Measurements from ENCODE around the gene DPP9. TPM values are rescaled to one million over a fixed set of nuclear protein-coding genes. Genes with fewer than 3 reads are reported as not detected.

DPP9 gene
- polyA plus RNA-seq, 2 of the 4 experiments (the other 2 are of a cell fraction) = 10.1 to 53.5 TPM

DNA sequence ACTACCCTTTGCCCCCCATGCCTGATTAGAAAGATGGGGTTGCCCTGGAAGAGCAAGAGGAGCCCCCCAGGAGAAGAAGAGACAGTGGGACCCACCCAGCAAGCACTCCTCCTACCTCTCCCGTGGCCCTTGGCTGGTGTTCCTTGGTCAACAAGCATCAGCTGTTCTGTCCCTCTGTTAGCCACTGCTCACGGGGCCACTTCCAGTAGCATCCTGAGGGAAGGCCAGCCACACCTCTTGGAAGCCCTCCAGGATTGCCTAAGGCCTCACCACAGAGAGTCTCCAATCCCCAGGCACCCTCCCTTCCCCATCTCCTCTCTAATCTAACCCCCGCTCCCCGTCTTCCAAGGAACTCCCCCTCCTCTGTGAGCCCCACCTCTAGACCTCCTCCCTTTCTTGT lies 15.1 kb upstream of the DPP9 start:
- no peak for DNase-seq (ENCODE audit: low read depth in 1 of 2, low spot score in 1 of 2)
- H3K4me1 ChIP-seq = no peaks in the 10 kb centered on the region
- H3K27ac ChIP-seq = no peak overlapping the region
- no peaks in the 10 kb centered on the region for H3K9me3 ChIP-seq
- ChIA-PET CTCF (interaction anchor here (0.9 to 16.2 kb wide), 4 partner anchors 9 to 113 kb away, joined by 3 to 222 read pairs (median 6); partner anchors contain the start of gene FEM1A), POLR2A (no interaction called here)
- TF ChIP-seq NPAS2 (CRISPR knock-in tag; IDR thresholded peaks at IDR 0.05; ENCODE audit: borderline replicate concordance) (no peak), ZFP36 (IDR thresholded peaks at IDR 0.05; ENCODE audit: borderline replicate concordance, partially characterized antibody) (peak; percentile 33)
- FAIRE-seq = no peak
- peak in 1 of 2 experiments; percentile 66; a peak in 1 of 6 replicates for ATAC-seq
- WGBS (ENCODE audit: missing lambda C conversion rate) = 54% methylated on average over 4 of the region's 4 CpGs
- no peak overlapping the region for H3K4me3 ChIP-seq
- no peak overlapping the region for H3K4me2 ChIP-seq

DNA sequence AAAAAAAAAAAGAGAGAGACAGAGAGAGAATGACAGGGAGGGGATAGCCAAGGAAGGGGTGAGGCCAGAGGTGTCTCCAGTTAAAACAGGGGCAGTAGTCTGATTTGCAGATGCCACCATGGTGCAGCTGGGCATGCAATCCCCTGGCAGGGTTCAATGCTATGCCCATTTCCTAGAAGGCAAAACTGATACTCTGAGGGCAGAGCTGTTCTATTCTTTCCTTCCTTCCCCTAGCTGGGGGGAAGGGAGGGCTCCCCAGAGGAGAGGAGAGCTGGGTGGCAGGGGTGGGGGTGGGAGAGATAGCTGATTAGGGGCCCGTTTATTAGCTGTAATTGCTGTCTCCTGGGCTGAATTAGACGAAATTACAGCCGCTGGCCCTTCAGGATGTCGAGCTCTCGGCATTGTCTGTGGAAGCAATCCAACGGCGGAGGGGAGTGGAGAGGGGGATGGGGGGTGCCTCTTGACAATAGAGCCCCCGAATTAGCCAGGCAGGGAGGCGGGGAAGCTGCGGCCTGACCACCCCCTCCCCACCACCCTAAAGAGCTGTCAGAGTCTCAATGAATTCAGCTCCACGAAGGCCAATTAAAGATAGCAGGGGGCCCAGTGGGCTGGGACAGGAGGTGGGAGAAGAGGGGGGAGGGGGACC lies 14.4 kb upstream of the DPP9 start:
- CTCF ChIA-PET = interaction anchor here (0.8 to 16.2 kb wide), 5 partner anchors 8 to 113 kb away, joined by 3 to 222 read pairs (median 3); partner anchors contain the start of gene FEM1A
- Histone ChIP-seq H3K4me3 (no peak overlapping the region), H3K4me1 (no peaks in the 10 kb centered on the region), H3K9me3 (no peaks in the 10 kb centered on the region), H3K4me2 (no peak overlapping the region), H3K27ac (no peak overlapping the region)
- DNase-seq (ENCODE audit: low read depth in 1 of 2, low spot score in 1 of 2) = no peak
- WGBS (ENCODE audit: missing lambda C conversion rate) = no CpG with 5 or more reads among the region's 11 CpGs
- POLR2A ChIA-PET = no interaction called here
- no peak for FAIRE-seq
- no peak for TF ChIP-seq BHLHE40 (IDR thresholded peaks at IDR 0.05; ENCODE audit: low read depth, low read length)
- ATAC-seq = no peak

DNA sequence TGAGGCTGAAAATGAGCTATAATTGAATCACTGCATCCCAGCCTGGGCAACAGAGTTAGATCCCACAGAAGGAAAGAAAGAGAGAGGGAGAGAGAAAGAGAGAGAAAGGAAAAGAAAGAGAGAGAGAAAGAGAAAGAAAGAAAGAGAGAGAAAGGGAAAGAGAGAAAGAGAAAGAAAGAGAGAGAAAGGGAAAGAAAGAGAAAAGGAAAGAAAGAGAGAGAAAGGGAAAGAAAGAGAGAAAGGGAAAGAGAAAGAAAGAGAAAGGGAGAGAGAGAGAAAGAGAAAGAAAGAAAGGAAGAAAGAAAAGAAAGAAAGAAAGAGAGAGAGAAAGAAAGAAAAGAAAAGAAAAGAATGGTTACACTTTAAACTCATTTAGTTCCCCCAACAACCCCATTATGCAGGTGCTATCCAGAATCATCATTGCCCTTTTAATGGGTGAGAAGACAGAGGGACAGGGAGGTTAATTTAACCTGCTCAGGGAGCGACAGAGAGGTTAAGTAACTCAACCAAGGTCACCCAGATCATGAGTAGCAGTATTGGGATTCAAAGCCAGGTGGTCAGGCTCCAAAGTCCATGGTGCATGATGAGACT lies 10.2 kb upstream of the DPP9 start:
- FAIRE-seq = no peak
- POLR2A ChIA-PET = interaction anchor here (1.8 kb wide), 1 partner anchor 57 kb away, joined by 9 read pairs; the partner anchor contains the start of gene FEM1A

DNA sequence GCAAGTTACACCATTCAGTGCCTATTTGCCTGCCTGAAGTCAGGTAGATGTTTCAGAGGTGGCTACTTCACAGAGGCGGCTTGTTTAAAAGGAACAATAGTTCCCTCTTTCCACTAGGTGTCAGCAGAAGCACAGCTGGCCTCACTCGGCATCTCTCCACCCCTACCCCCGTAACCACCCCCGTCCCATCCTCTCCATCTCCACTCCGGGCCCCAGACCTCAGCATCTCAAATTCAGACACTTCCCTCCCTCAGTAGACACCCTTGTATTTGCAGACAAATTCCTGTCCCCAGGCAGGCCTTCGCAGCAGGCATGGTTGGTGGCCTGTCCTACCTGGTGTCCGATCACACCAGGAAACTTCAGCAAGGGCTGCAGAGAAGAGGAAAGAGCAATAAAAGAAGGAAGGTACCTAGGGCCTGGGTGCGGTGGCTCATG lies 9.1 kb upstream of the DPP9 start:
- ChIA-PET CTCF (interaction anchor here (0.7 to 16.2 kb wide), 28 partner anchors 9 to 306 kb away, joined by 3 to 222 read pairs (median 4); partner anchors contain the start of genes DPP9 and FEM1A), POLR2A (interaction anchor here (1.8 kb wide), 1 partner anchor 58 kb away, joined by 9 read pairs; the partner anchor contains the start of gene FEM1A)
- peak overlapping the region; percentile 66 for H3K4me2 ChIP-seq
- ATAC-seq = peak; percentile 90 to 93
- no peak overlapping the region for H3K4me3 ChIP-seq
- H3K4me1 ChIP-seq = no peaks in the 10 kb centered on the region
- WGBS (ENCODE audit: missing lambda C conversion rate) = 19% methylated on average over 4 of the region's 8 CpGs
- DNase-seq (ENCODE audit: low read depth in 1 of 2, low spot score in 1 of 2) = peak; percentile 57 to 68
- no peak for FAIRE-seq
- no peaks in the 10 kb centered on the region for H3K9me3 ChIP-seq
- no peak overlapping the region for H3K27ac ChIP-seq
- TF ChIP-seq, protein P1, sequence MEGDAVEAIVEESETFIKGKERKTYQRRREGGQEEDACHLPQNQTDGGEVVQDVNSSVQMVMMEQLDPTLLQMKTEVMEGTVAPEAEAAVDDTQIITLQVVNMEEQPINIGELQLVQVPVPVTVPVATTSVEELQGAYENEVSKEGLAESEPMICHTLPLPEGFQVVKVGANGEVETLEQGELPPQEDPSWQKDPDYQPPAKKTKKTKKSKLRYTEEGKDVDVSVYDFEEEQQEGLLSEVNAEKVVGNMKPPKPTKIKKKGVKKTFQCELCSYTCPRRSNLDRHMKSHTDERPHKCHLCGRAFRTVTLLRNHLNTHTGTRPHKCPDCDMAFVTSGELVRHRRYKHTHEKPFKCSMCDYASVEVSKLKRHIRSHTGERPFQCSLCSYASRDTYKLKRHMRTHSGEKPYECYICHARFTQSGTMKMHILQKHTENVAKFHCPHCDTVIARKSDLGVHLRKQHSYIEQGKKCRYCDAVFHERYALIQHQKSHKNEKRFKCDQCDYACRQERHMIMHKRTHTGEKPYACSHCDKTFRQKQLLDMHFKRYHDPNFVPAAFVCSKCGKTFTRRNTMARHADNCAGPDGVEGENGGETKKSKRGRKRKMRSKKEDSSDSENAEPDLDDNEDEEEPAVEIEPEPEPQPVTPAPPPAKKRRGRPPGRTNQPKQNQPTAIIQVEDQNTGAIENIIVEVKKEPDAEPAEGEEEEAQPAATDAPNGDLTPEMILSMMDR (IDR thresholded peaks at IDR 0.05) = peak; percentile 74
- no peak for TF ChIP-seq ESRRA (IDR thresholded peaks at IDR 0.05; ENCODE audit: borderline replicate concordance, low read length)
- no peak for TF ChIP-seq RARB (CRISPR knock-in tag; IDR thresholded peaks at IDR 0.05)
- no peak for TF ChIP-seq CBX2 (IDR thresholded peaks at IDR 0.05; ENCODE audit: borderline replicate concordance, low read depth)
- TF ChIP-seq CHD2 (IDR thresholded peaks at IDR 0.05; ENCODE audit: low read length, partially characterized antibody) = no peak
- TF ChIP-seq ZSCAN20 (CRISPR knock-in tag; IDR thresholded peaks at IDR 0.05) = no peak
- TF ChIP-seq RNF2 (IDR thresholded peaks at IDR 0.05; ENCODE audit: borderline replicate concordance, low read depth) = no peak
- TF ChIP-seq, protein P2, sequence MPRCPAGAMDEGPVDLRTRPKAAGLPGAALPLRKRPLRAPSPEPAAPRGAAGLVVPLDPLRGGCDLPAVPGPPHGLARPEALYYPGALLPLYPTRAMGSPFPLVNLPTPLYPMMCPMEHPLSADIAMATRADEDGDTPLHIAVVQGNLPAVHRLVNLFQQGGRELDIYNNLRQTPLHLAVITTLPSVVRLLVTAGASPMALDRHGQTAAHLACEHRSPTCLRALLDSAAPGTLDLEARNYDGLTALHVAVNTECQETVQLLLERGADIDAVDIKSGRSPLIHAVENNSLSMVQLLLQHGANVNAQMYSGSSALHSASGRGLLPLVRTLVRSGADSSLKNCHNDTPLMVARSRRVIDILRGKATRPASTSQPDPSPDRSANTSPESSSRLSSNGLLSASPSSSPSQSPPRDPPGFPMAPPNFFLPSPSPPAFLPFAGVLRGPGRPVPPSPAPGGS (IDR thresholded peaks at IDR 0.05) = no peak
- no peak for TF ChIP-seq TFCP2L1 (CRISPR knock-in tag; IDR thresholded peaks at IDR 0.05)
- no peak for TF ChIP-seq ZC3H11A (IDR thresholded peaks at IDR 0.05)
- TF ChIP-seq JUNB (IDR thresholded peaks at IDR 0.05) = no peak

More for the DNA sequence above, 10.2 kb upstream of the DPP9 start:
- CTCF ChIA-PET = interaction anchor here (0.6 to 16.2 kb wide), 17 partner anchors 8 to 772 kb away, joined by 3 to 222 read pairs (median 5); partner anchors contain the start of genes DPP9 and FEM1A
- TF ChIP-seq NPAS2 (CRISPR knock-in tag; IDR thresholded peaks at IDR 0.05; ENCODE audit: borderline replicate concordance) (no peak), MAZ (IDR thresholded peaks at IDR 0.05; ENCODE audit: borderline replicate concordance, low read depth, low read length) (no peak), NFE2L2 (conservative IDR thresholded peaks at IDR 0.05; ENCODE audit: low read length) (no peak), TFCP2L1 (CRISPR knock-in tag; IDR thresholded peaks at IDR 0.05) (no peak), MAFK (IDR thresholded peaks at IDR 0.05; ENCODE audit: partially characterized antibody) (no peak), HOXB13 (CRISPR knock-in tag; IDR thresholded peaks at IDR 0.05; ENCODE audit: low read depth) (no peak), RCOR1 (IDR thresholded peaks at IDR 0.05; ENCODE audit: low read depth, low read length) (no peak), RARB (CRISPR knock-in tag; IDR thresholded peaks at IDR 0.05) (no peak), JUNB (IDR thresholded peaks at IDR 0.05) (no peak), CEBPB (IDR thresholded peaks at IDR 0.05) (no peak), RFX5 (IDR thresholded peaks at IDR 0.05) (no peak), MYC (IDR thresholded peaks at IDR 0.05; ENCODE audit: borderline replicate concordance, low read length) (no peak), ZSCAN20 (CRISPR knock-in tag; IDR thresholded peaks at IDR 0.05) (no peak), PHF8 (IDR thresholded peaks at IDR 0.05; ENCODE audit: borderline replicate concordance, low read depth) (no peak), POLR2AphosphoS2 (conservative IDR thresholded peaks at IDR 0.05; ENCODE audit: low read length) (no peak)
- TF ChIP-seq, protein P2 (IDR thresholded peaks at IDR 0.05) = no peak
- TF ChIP-seq, protein P3, sequence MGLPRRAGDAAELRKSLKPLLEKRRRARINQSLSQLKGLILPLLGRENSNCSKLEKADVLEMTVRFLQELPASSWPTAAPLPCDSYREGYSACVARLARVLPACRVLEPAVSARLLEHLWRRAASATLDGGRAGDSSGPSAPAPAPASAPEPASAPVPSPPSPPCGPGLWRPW (IDR thresholded peaks at IDR 0.05) = no peak
- TF ChIP-seq, protein P4, sequence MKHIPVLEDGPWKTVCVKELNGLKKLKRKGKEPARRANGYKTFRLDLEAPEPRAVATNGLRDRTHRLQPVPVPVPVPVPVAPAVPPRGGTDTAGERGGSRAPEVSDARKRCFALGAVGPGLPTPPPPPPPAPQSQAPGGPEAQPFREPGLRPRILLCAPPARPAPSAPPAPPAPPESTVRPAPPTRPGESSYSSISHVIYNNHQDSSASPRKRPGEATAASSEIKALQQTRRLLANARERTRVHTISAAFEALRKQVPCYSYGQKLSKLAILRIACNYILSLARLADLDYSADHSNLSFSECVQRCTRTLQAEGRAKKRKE (CRISPR knock-in tag; IDR thresholded peaks at IDR 0.05; ENCODE audit: low read depth) = no peak
- H3K4me3 ChIP-seq = no peak overlapping the region
- ATAC-seq (no peak), DNase-seq (ENCODE audit: low read depth in 1 of 2, low spot score in 1 of 2) (no peak)
- H3K27ac ChIP-seq = no peak overlapping the region
- WGBS (ENCODE audit: missing lambda C conversion rate) = 22% methylated on average over 1 of the region's 1 CpG
- no peaks in the 10 kb centered on the region for H3K9me3 ChIP-seq
- no peak overlapping the region for H3K4me2 ChIP-seq
- no peaks in the 10 kb centered on the region for H3K4me1 ChIP-seq

Measured in A549 (cell line).